NCI-H146 treated with DMSO at 0.1 percent for 48 hours (cell line): Measurements from ENCODE around the gene ZBTB46.

ENCODE experiments used
- DNase-seq: peaks from one replicate; lab custom pipeline; 2025; ENCODE audit not compliant: unreplicated experiment; lab: John Stamatoyannopoulos, UW

The ZBTB46 gene

GRCh38 chr20:63839620-63840019 is 8.6 kb upstream of the ZBTB46 start:
- no peak for DNase-seq

- DNase-seq, result no peak
Observed at GRCh38 chr20:63837479-63837878, 6.4 kb upstream of the ZBTB46 start.

GRCh38 chr20:63836458-63837344 is 5.6 kb upstream of the ZBTB46 start:
- no peak for DNase-seq

GRCh38 chr20:63835021-63835858 is 4.2 kb upstream of the ZBTB46 start:
- DNase-seq, result peak; percentile 70

- DNase-seq, result no peak
Observed at GRCh38 chr20:63834491-63834880, 3.4 kb upstream of the ZBTB46 start.

- DNase-seq, result no peak
Observed at GRCh38 chr20:63833776-63834490, 2.9 kb upstream of the ZBTB46 start.

- DNase-seq, result no peak
Observed at GRCh38 chr20:63831993-63832686, 1.1 kb upstream of the ZBTB46 start.

GRCh38 chr20:63831646-63831992 is 555 bp upstream of the ZBTB46 start:
- DNase-seq, result no peak

- no peak for DNase-seq
Observed at GRCh38 chr20:63829945-63830835, 874 bp downstream of the ZBTB46 start.

- no peak for DNase-seq
Observed at GRCh38 chr20:63829603-63829944, 1.5 kb downstream of the ZBTB46 start.

- DNase-seq, result no peak
Observed at GRCh38 chr20:63828951-63829350, 2.1 kb downstream of the ZBTB46 start.

GRCh38 chr20:63828545-63828944 is 2.5 kb downstream of the ZBTB46 start:
- no peak for DNase-seq

GRCh38 chr20:63828124-63828523 is 2.9 kb downstream of the ZBTB46 start:
- DNase-seq, result no peak

GRCh38 chr20:63826753-63827152 is 4.3 kb downstream of the ZBTB46 start:
- no peak for DNase-seq

GRCh38 chr20:63825331-63826118 is 5.5 kb downstream of the ZBTB46 start:
- DNase-seq, result no peak

- DNase-seq, result no peak
Observed at GRCh38 chr20:63823691-63824311, 7.3 kb downstream of the ZBTB46 start.

- no peak for DNase-seq
Observed at GRCh38 chr20:63822276-63822696, 8.8 kb downstream of the ZBTB46 start.

- DNase-seq, result no peak
Observed at GRCh38 chr20:63821811-63822210, 9.3 kb downstream of the ZBTB46 start.
